HG03045 (cell line): ENCODE data around the gene LYRM2.

Source experiments
- ATAC-seq: cut with Tn5 transposase; IDR thresholded peaks from one replicate; pipeline ENCODE4 v1.9.1; 2021; ENCODE audit warnings: mild to moderate bottlenecking, moderate library complexity; ENCODE audit not compliant: unreplicated experiment

LYRM2 gene

GRCh38 chr6:89562093-89562973, 76.2 kb downstream of the LYRM2 start:
- ATAC-seq = no peak

- no peak for ATAC-seq
Measured at GRCh38 chr6:89559487-89559886, 79.1 kb downstream of the LYRM2 start.

GRCh38 chr6:89555806-89556205, 82.7 kb downstream of the LYRM2 start:
- ATAC-seq = no peak

GRCh38 chr6:89555031-89555430, 83.5 kb downstream of the LYRM2 start:
- no peak for ATAC-seq

- ATAC-seq = no peak
Measured at GRCh38 chr6:89554106-89554505, 84.4 kb downstream of the LYRM2 start.

- no peak for ATAC-seq
Measured at GRCh38 chr6:89553431-89553830, 85.1 kb downstream of the LYRM2 start.

GRCh38 chr6:89547281-89547680, 91.3 kb downstream of the LYRM2 start:
- ATAC-seq = no peak

- no peak for ATAC-seq
Measured at GRCh38 chr6:89542866-89543265, 95.7 kb downstream of the LYRM2 start.

GRCh38 chr6:89542081-89542857, 96.3 kb downstream of the LYRM2 start:
- no peak for ATAC-seq

GRCh38 chr6:89539779-89540178, 98.8 kb downstream of the LYRM2 start:
- ATAC-seq = no peak

- no peak for ATAC-seq
Measured at GRCh38 chr6:89536231-89536630, 102.3 kb downstream of the LYRM2 start.

GRCh38 chr6:89530982-89531381, 107.6 kb downstream of the LYRM2 start:
- ATAC-seq = no peak

- no peak for ATAC-seq
Measured at GRCh38 chr6:89528866-89529265, 109.7 kb downstream of the LYRM2 start.

GRCh38 chr6:89527634-89528033, 110.9 kb downstream of the LYRM2 start:
- no peak for ATAC-seq

GRCh38 chr6:89526563-89526869, 112.0 kb downstream of the LYRM2 start:
- no peak for ATAC-seq

- no peak for ATAC-seq
Measured at GRCh38 chr6:89525786-89526562, 112.6 kb downstream of the LYRM2 start.

- no peak for ATAC-seq
Measured at GRCh38 chr6:89522778-89523177, 115.8 kb downstream of the LYRM2 start.

- no peak for ATAC-seq
Measured at GRCh38 chr6:89520736-89521135, 117.8 kb downstream of the LYRM2 start.

GRCh38 chr6:89518352-89519055, 120.0 kb downstream of the LYRM2 start:
- ATAC-seq = no peak
